HCT116 (cell line): Measurements from ENCODE around the gene RAPH1. TPM values are rescaled to one million over a fixed set of nuclear protein-coding genes. Genes with fewer than 3 reads are reported as not detected.

Source experiments
- ATAC-seq: fragments of 200-7000 bp; cut with Tn5 transposase; 2 replicates; pipeline ENCODE4 v1.9.1; 2020; ENCODE audit warnings: mild to moderate bottlenecking, moderate library complexity
- BruUV-seq: library from RNA; stranded (reverse); fragments of 400-500 nt; replicated peaks from 2 replicates; lab custom pipeline; 2021; lab: Mats Ljungman, UMichigan
- CTCF ChIA-PET: fragments of 300-600 bp; sonication (Branson Sonifier 250); formaldehyde crosslinking; loops from one replicate; lab custom pipeline; 2021; ENCODE audit warnings: antibody characterized with exemption; lab: Charles Lee
- POLR2A ChIA-PET: fragments of 300-600, 350-600 bp; sonication (Branson Sonifier 250); formaldehyde crosslinking; loops from one replicate; lab custom pipeline; 2021; ENCODE audit warnings: antibody characterized with exemption; lab: Charles Lee
- RAD21 ChIA-PET, 2 experiments: fragments of 300-600 bp; sonication (Branson Sonifier 250); formaldehyde crosslinking; loops; one replicate each; lab custom pipeline; 2023; ENCODE audit warnings: low total read pairs in 2 of 2; ENCODE audit not compliant: uncharacterized antibody in 2 of 2, unreplicated experiment in 2 of 2, low non-redundant PET in 1 of 2; lab: Charles Lee
- DNase-seq: peaks from one replicate; pipeline ENCODE4 v3.0.0-alpha.2; 2010; ENCODE audit warnings: low read depth, low spot score
- H2AFZ ChIP-seq: fragments of 200-600 bp; shearing (Covaris generic), sonication (generic); 2 replicates; pipeline ENCODE4 v1.6.1; 2017; ENCODE audit warnings: low read depth, mixed run types, mixed read lengths, antibody characterized with exemption, low read length; ENCODE audit not compliant: poor library complexity, severe bottlenecking
- H3K27ac ChIP-seq: 2 replicates; pipeline ENCODE4 v1.5.1; 2012; ENCODE audit warnings: low read depth, low read length
- H3K27me3 ChIP-seq: fragments of 200-600 bp; sonication (generic); 2 replicates; pipeline ENCODE4 v1.6.1; 2016; ENCODE audit warnings: mixed run types, low read length, mixed read lengths; ENCODE audit not compliant: insufficient read depth
- H3K36me3 ChIP-seq, 2 experiments: fragments of 200-500 bp in 1 of 2; fragments of 200-600 bp in 1 of 2; sonication (Bioruptor generic) in 1 of 2; sonication (generic) in 1 of 2; 2 replicates each; pipeline versions ENCODE4 v1.5.1 to v1.6.1; 2014 to 2016; ENCODE audit warnings: low read length in 2 of 2, inconsistent platforms in 1 of 2, mixed read lengths in 1 of 2, mixed run types in 1 of 2; ENCODE audit not compliant: insufficient read depth in 2 of 2, control insufficient read depth in 1 of 2
- H3K4me1 ChIP-seq, 2 experiments: fragments of 200-600 bp in 1 of 2; sonication (generic) in 1 of 2; 2 replicates each; pipeline versions ENCODE4 v1.5.1 to v1.6.1; 2012 to 2017; ENCODE audit warnings: low read length in 2 of 2, inconsistent platforms in 1 of 2, mild to moderate bottlenecking in 1 of 2, mixed read lengths in 1 of 2, mixed run types in 1 of 2, moderate library complexity in 1 of 2; ENCODE audit not compliant: insufficient read depth in 2 of 2, control insufficient read depth in 1 of 2
- H3K4me2 ChIP-seq: fragments of 200-600 bp; sonication (generic); 2 replicates; pipeline ENCODE4 v1.6.1; 2017; ENCODE audit warnings: mixed run types, low read length, mixed read lengths
- H3K4me3 ChIP-seq, 2 experiments: fragments of 200-600 bp in 1 of 2; sonication (generic) in 1 of 2; replicated peaks in 1 of 2; 2 replicates each; pipeline ENCODE4 v1.5.1; 2011 to 2016; ENCODE audit warnings: low read length in 2 of 2, control low read depth in 1 of 2, low read depth in 1 of 2, mild to moderate bottlenecking in 1 of 2, mixed read lengths in 1 of 2, mixed run types in 1 of 2
- H3K79me2 ChIP-seq: fragments of 200-600 bp; sonication (generic); 2 replicates; pipeline ENCODE4 v1.6.1; 2017; ENCODE audit warnings: mild to moderate bottlenecking, mixed run types, low read length, moderate library complexity, mixed read lengths; ENCODE audit not compliant: insufficient read depth
- H3K9ac ChIP-seq: fragments of 200-600 bp; sonication (generic); 2 replicates; pipeline ENCODE4 v1.6.1; 2016; ENCODE audit warnings: low read length, mixed read lengths
- H3K9me2 ChIP-seq: fragments of 200-600 bp; sonication (generic), shearing (Covaris generic); 2 replicates; pipeline ENCODE4 v1.6.1; 2017; ENCODE audit warnings: mixed run types, mild to moderate bottlenecking, moderate library complexity; ENCODE audit not compliant: insufficient read depth
- H3K9me3 ChIP-seq, 2 experiments: fragments of 200-500 bp in 1 of 2; fragments of 200-600 bp in 1 of 2; sonication (Bioruptor generic) in 1 of 2; sonication (generic) in 1 of 2; 2 replicates each; pipeline ENCODE4 v1.6.1; 2014 to 2017; ENCODE audit warnings: low read length in 2 of 2, mixed read lengths in 2 of 2, inconsistent platforms in 1 of 2, low read depth in 1 of 2, mild to moderate bottlenecking in 1 of 2, mixed run types in 1 of 2, moderate library complexity in 1 of 2; ENCODE audit not compliant: control insufficient read depth in 1 of 2, insufficient read depth in 1 of 2
- H4K20me1 ChIP-seq: fragments of 200-600 bp; sonication (generic), shearing (Covaris generic); 2 replicates; pipeline ENCODE4 v1.6.1; 2017; ENCODE audit warnings: mixed run types, mild to moderate bottlenecking, moderate library complexity; ENCODE audit not compliant: insufficient read depth
- ELF1 ChIP-seq: IDR thresholded peaks from 2 replicates; pipeline ENCODE4 v1.6.1; 2012; ENCODE audit warnings: low read depth, borderline replicate concordance
- EZH2phosphoT487 ChIP-seq: fragments of 200-600 bp; IDR thresholded peaks from 2 replicates; pipeline ENCODE4 v1.6.1; 2018; ENCODE audit warnings: antibody characterized with exemption, borderline replicate concordance
- POLR2A ChIP-seq: IDR thresholded peaks from 2 replicates; pipeline ENCODE4 v1.7.0; 2011; ENCODE audit warnings: borderline replicate concordance; ENCODE audit not compliant: insufficient read depth, insufficient read length; ENCODE audit errors: extremely low read depth
- POLR2AphosphoS5 ChIP-seq: IDR thresholded peaks from 2 replicates; pipeline ENCODE4 v1.6.1; 2011; ENCODE audit warnings: mild to moderate bottlenecking, low read depth, low read length, moderate library complexity
- YY1 ChIP-seq: IDR thresholded peaks from 2 replicates; pipeline ENCODE4 v1.6.1; 2011; ENCODE audit warnings: low read length, low read depth, moderate library complexity, mild to moderate bottlenecking; ENCODE audit not compliant: insufficient replicate concordance; ENCODE audit errors: extremely low read depth
- ZBTB33 ChIP-seq: IDR thresholded peaks from 2 replicates; pipeline ENCODE4 v1.6.1; 2011; ENCODE audit warnings: mild to moderate bottlenecking, low read length, moderate library complexity; ENCODE audit not compliant: insufficient replicate concordance; ENCODE audit errors: extremely low read depth
- ZFX ChIP-seq: fragments of 450-650 bp; IDR thresholded peaks from 2 replicates; pipeline ENCODE4 v1.6.1; 2017
- ZNF274 ChIP-seq: fragments of 200-500 bp; sonication (Bioruptor generic); IDR thresholded peaks from 2 replicates; pipeline ENCODE4 v1.6.1; 2014; ENCODE audit warnings: mild to moderate bottlenecking, low read depth, low read length, inconsistent platforms
- intact Hi-C: fragments of 100-400 bp; cut with micrococcal nuclease; formaldehyde crosslinking; loops from 2 replicates; pipeline ENCODE4 v1.10.0; 2022
- total RNA-seq: library from RNA; stranded (reverse); gene quantifications from one replicate; pipeline ENCODE4 v1.2.1, GENCODE V29; 2021; ENCODE audit not compliant: unreplicated experiment
- TF ChIP-seq, protein P1 (sequence below): IDR thresholded peaks from 2 replicates; pipeline ENCODE4 v1.6.1; 2012
- TF ChIP-seq, protein P2 (sequence below), 3 experiments: fragments of 200-600 bp in 1 of 3; sonication (generic) in 1 of 3; IDR thresholded peaks in 2 of 3; conservative IDR thresholded peaks in 1 of 3; 2 replicates each; pipeline ENCODE4 v1.5.1; 2012 to 2017; ENCODE audit warnings: low read depth in 2 of 3, low read length in 2 of 3, antibody characterized with exemption in 1 of 3, borderline replicate concordance in 1 of 3, control low read depth in 1 of 3, mild to moderate bottlenecking in 1 of 3, mixed read lengths in 1 of 3, mixed run types in 1 of 3, moderate library complexity in 1 of 3; ENCODE audit not compliant: insufficient read depth in 1 of 3

Gene RAPH1
- total RNA-seq, 1 experiment from 2014 or later = 22.3 TPM

DNA sequence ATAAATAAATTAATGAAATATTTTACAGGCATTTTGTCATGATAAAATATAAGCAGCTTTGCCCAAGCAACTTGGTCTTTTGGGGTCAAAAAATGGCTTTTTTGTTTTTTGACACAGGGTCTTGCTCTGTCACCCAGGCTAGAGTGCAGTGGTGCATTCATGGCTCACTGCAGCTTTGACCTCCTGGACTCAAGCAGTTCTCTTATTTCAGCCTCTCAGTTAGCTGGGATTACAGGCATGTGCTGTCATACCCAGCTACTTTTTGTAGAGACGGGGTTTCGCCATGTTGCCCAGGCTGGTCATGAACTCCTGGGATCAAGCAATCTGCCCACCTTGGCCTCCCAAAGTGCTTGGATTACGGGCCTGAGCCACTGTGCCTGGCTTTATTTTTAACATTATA is 155.9 kb downstream of the RAPH1 start:
- peaks cover 3% of the 10 kb centered on the region in 2 experiments; a peak in 1 of 4 replicates for H3K4me1 ChIP-seq
- no peaks in the 10 kb centered on the region for H3K9me2 ChIP-seq
- POLR2A ChIA-PET = no interaction called here
- H2AFZ ChIP-seq = no peak overlapping the region
- peaks cover 39% of the 10 kb centered on the region for H3K79me2 ChIP-seq
- RAD21 ChIA-PET = no interaction called here
- H3K36me3 ChIP-seq = no peaks in the 10 kb centered on the region; a peak in 1 of 4 replicates
- CTCF ChIA-PET = no interaction called here
- H3K9me3 ChIP-seq = no peaks in the 10 kb centered on the region
- no peak overlapping the region for H3K4me2 ChIP-seq
- no peak for ATAC-seq
- no TSS peak for BruUV-seq
- DNase-seq = no peak
- no peak overlapping the region for H3K9ac ChIP-seq
- no peak overlapping the region for H3K4me3 ChIP-seq
- H3K27ac ChIP-seq = no peak overlapping the region
- H4K20me1 ChIP-seq = no peaks in the 10 kb centered on the region; the same call in 1 of the 2 replicates
- intact Hi-C loops = no loop called here
- TF ChIP-seq EZH2phosphoT487 = no peak
- TF ChIP-seq, protein P1, sequence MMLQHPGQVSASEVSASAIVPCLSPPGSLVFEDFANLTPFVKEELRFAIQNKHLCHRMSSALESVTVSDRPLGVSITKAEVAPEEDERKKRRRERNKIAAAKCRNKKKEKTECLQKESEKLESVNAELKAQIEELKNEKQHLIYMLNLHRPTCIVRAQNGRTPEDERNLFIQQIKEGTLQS = no peak
- TF ChIP-seq, protein P2, sequence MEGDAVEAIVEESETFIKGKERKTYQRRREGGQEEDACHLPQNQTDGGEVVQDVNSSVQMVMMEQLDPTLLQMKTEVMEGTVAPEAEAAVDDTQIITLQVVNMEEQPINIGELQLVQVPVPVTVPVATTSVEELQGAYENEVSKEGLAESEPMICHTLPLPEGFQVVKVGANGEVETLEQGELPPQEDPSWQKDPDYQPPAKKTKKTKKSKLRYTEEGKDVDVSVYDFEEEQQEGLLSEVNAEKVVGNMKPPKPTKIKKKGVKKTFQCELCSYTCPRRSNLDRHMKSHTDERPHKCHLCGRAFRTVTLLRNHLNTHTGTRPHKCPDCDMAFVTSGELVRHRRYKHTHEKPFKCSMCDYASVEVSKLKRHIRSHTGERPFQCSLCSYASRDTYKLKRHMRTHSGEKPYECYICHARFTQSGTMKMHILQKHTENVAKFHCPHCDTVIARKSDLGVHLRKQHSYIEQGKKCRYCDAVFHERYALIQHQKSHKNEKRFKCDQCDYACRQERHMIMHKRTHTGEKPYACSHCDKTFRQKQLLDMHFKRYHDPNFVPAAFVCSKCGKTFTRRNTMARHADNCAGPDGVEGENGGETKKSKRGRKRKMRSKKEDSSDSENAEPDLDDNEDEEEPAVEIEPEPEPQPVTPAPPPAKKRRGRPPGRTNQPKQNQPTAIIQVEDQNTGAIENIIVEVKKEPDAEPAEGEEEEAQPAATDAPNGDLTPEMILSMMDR (IDR thresholded peaks at IDR 0.05 in 2 of 3, conservative IDR thresholded peaks at IDR 0.05 in 1 of 3; ENCODE audit: borderline replicate concordance in 1 of 3, insufficient read depth in 1 of 3, low read depth in 2 of 3, low read length in 2 of 3) = no peak
- no peak for TF ChIP-seq ZFX
- TF ChIP-seq POLR2AphosphoS5 = no peak
- no peak for TF ChIP-seq POLR2A
- TF ChIP-seq ELF1 = no peak
- no peak for TF ChIP-seq ZNF274
- TF ChIP-seq ZBTB33 = no peak
- TF ChIP-seq YY1 = no peak
- H3K27me3 ChIP-seq = no peaks in the 10 kb centered on the region
